H1 (cell line): ENCODE data around the gene KTN1. TPM values are rescaled to one million over a fixed set of nuclear protein-coding genes. Genes with fewer than 3 reads are reported as not detected.

ENCODE experiments used
- CTCF ChIA-PET: fragments of 300-600 bp; sonication (Branson Sonifier 250); formaldehyde crosslinking; loops from one replicate; lab custom pipeline; 2021; ENCODE audit not compliant: partially characterized antibody; lab: Charles Lee
- POLR2A ChIA-PET: fragments of 300-600 bp; sonication (Branson Sonifier 250); formaldehyde crosslinking; loops from one replicate; lab custom pipeline; 2021; ENCODE audit warnings: inconsistent platforms; ENCODE audit not compliant: partially characterized antibody; lab: Charles Lee
- DNase-seq, 2 experiments: peaks; one replicate each; pipeline versions ENCODE4 v3.0.0 to v3.0.0-alpha.2; 2010 to 2022; ENCODE audit warnings: low spot score in 2 of 2, low read depth in 1 of 2, mixed read lengths in 1 of 2
- FAIRE-seq: peaks from 2 replicates; lab custom pipeline; 2011; peaks lifted over from hg19 to GRCh38; lab: Jason Lieb, UNC
- H2AFZ ChIP-seq: 2 replicates; pipeline ENCODE4 v1.8.1; 2012; ENCODE audit warnings: low read length, inconsistent platforms
- H2AK5ac ChIP-seq: 2 replicates; pipeline ENCODE4 v1.6.1; 2013; ENCODE audit warnings: low read depth, low read length
- H2BK120ac ChIP-seq: replicated peaks from 2 replicates; pipeline ENCODE3; 2013; ENCODE audit warnings: low read depth, low read length, inconsistent platforms
- H2BK12ac ChIP-seq: 2 replicates; pipeline ENCODE4 v1.6.1; 2013; ENCODE audit warnings: low read depth, low read length
- H2BK15ac ChIP-seq: 2 replicates; pipeline ENCODE4 v1.6.1; 2013; ENCODE audit warnings: low read length
- H2BK20ac ChIP-seq: 2 replicates; pipeline ENCODE4 v1.6.1; 2013; ENCODE audit warnings: low read length
- H2BK5ac ChIP-seq: 2 replicates; pipeline ENCODE4 v1.6.1; 2013; ENCODE audit warnings: low read depth, low read length
- H3K14ac ChIP-seq: 2 replicates; pipeline ENCODE4 v1.6.1; 2013; ENCODE audit warnings: inconsistent platforms; ENCODE audit not compliant: insufficient read length
- H3K18ac ChIP-seq: 2 replicates; pipeline ENCODE4 v1.6.1; 2013; ENCODE audit warnings: low read length; ENCODE audit errors: extremely low read depth
- H3K23ac ChIP-seq: 2 replicates; pipeline ENCODE4 v1.6.1; 2013; ENCODE audit warnings: inconsistent platforms; ENCODE audit not compliant: insufficient read length
- H3K23me2 ChIP-seq: 2 replicates; pipeline ENCODE4 v1.6.1; 2013; ENCODE audit warnings: low read depth, low read length
- H3K27ac ChIP-seq: 2 replicates; pipeline ENCODE4 v1.6.1; 2011; ENCODE audit warnings: low read depth, low read length, inconsistent platforms
- H3K27me3 ChIP-seq, 4 experiments: replicated peaks in 1 of 4; 1 replicate in 1 of 4; 2 replicates in 3 of 4; pipeline versions ENCODE4 v1.6.1 to v1.8.1; 2011 to 2013; ENCODE audit warnings: low read length in 3 of 4, mild to moderate bottlenecking in 3 of 4, inconsistent platforms in 2 of 4, mixed read lengths in 2 of 4, moderate library complexity in 1 of 4; ENCODE audit not compliant: control insufficient read depth in 3 of 4, insufficient read depth in 3 of 4; ENCODE audit errors: extremely low read depth in 1 of 4
- H3K36me3 ChIP-seq, 4 experiments: 2 replicates each; pipeline versions ENCODE4 v1.6.1 to v1.8.1; 2011 to 2013; ENCODE audit warnings: mild to moderate bottlenecking in 4 of 4, low read length in 3 of 4, moderate library complexity in 2 of 4, control low read depth in 1 of 4, inconsistent platforms in 1 of 4; ENCODE audit not compliant: insufficient read depth in 4 of 4, control insufficient read depth in 2 of 4
- H3K4ac ChIP-seq: replicated peaks from 2 replicates; pipeline ENCODE3; 2013; ENCODE audit warnings: low read length, low read depth, mixed read lengths, inconsistent platforms; ENCODE audit not compliant: insufficient read length
- H3K4me1 ChIP-seq, 4 experiments: replicated peaks in 1 of 4; 1 replicate in 1 of 4; 2 replicates in 3 of 4; pipeline versions ENCODE4 v1.6.1 to v1.8.1; 2011 to 2013; ENCODE audit warnings: low read length in 3 of 4, inconsistent platforms in 2 of 4, mixed read lengths in 1 of 4; ENCODE audit not compliant: insufficient read depth in 4 of 4, control insufficient read depth in 3 of 4
- H3K4me2 ChIP-seq, 2 experiments: 2 replicates each; pipeline versions ENCODE4 v1.6.1 to v1.8.1; 2011 to 2013; ENCODE audit warnings: low read depth in 2 of 2, low read length in 2 of 2, control low read depth in 1 of 2, inconsistent platforms in 1 of 2, mild to moderate bottlenecking in 1 of 2; ENCODE audit not compliant: insufficient read depth in 1 of 2
- H3K4me3 ChIP-seq, 4 experiments: fragments of 200-600, 300-600 bp in 1 of 4; sonication (generic), shearing (Covaris generic), sonication (Bioruptor Twin) in 1 of 4; 2 replicates each; pipeline versions ENCODE4 v1.5.1 to v1.8.1; 2011 to 2016; ENCODE audit warnings: low read length in 4 of 4, low read depth in 3 of 4, control low read depth in 2 of 4, inconsistent platforms in 2 of 4, mild to moderate bottlenecking in 2 of 4, mixed read lengths in 1 of 4, moderate library complexity in 1 of 4; ENCODE audit not compliant: insufficient read depth in 2 of 4; ENCODE audit errors: extremely low read depth in 1 of 4
- H3K56ac ChIP-seq: replicated peaks from 2 replicates; pipeline ENCODE3; 2013; ENCODE audit warnings: low read depth, mild to moderate bottlenecking, mixed read lengths, low read length, inconsistent platforms; ENCODE audit not compliant: insufficient read length
- H3K79me1 ChIP-seq: 2 replicates; pipeline ENCODE4 v1.6.1; 2013; ENCODE audit warnings: low read depth, low read length, control low read depth
- H3K79me2 ChIP-seq, 2 experiments: 2 replicates each; pipeline versions ENCODE4 v1.6.1 to v1.8.1; 2012 to 2013; ENCODE audit warnings: low read length in 2 of 2, mild to moderate bottlenecking in 2 of 2, inconsistent platforms in 1 of 2; ENCODE audit not compliant: insufficient read depth in 2 of 2, control insufficient read depth in 1 of 2
- H3K9ac ChIP-seq, 4 experiments: replicated peaks in 1 of 4; 1 replicate in 1 of 4; 2 replicates in 3 of 4; pipeline versions ENCODE4 v1.6.1 to v1.8.1; 2011 to 2013; ENCODE audit warnings: low read depth in 3 of 4, low read length in 3 of 4, control low read depth in 2 of 4, mild to moderate bottlenecking in 2 of 4, moderate library complexity in 2 of 4, inconsistent platforms in 1 of 4; ENCODE audit errors: extremely low read depth in 1 of 4
- H3K9me3 ChIP-seq, 2 experiments: 2 replicates each; pipeline versions ENCODE4 v1.6.1 to v1.8.1; 2012 to 2013; ENCODE audit warnings: mild to moderate bottlenecking in 2 of 2, moderate library complexity in 2 of 2, control low read depth in 1 of 2, inconsistent platforms in 1 of 2, low read depth in 1 of 2, low read length in 1 of 2, mixed read lengths in 1 of 2; ENCODE audit not compliant: insufficient read depth in 2 of 2
- H4K20me1 ChIP-seq, 2 experiments: replicated peaks in 1 of 2; 2 replicates each; pipeline versions ENCODE3 to v1.8.1; 2011 to 2013; ENCODE audit warnings: inconsistent platforms in 2 of 2, low read length in 2 of 2, mild to moderate bottlenecking in 1 of 2; ENCODE audit not compliant: insufficient read depth in 2 of 2, control insufficient read depth in 1 of 2
- H4K5ac ChIP-seq: 2 replicates; pipeline ENCODE4 v1.6.1; 2013; ENCODE audit warnings: low read length, low read depth, mixed read lengths, inconsistent platforms; ENCODE audit not compliant: insufficient read length
- H4K8ac ChIP-seq: 2 replicates; pipeline ENCODE4 v1.8.0; 2013; ENCODE audit warnings: mild to moderate bottlenecking, moderate library complexity, low read length, inconsistent platforms; ENCODE audit not compliant: insufficient read depth; ENCODE audit errors: extremely low read depth
- H4K91ac ChIP-seq: replicated peaks from 2 replicates; pipeline ENCODE3; 2013; ENCODE audit warnings: low read length, mixed read lengths, inconsistent platforms; ENCODE audit not compliant: insufficient read length
- BRCA1 ChIP-seq: IDR thresholded peaks from 2 replicates; pipeline ENCODE4 v1.6.1; 2012; ENCODE audit warnings: low read depth, low read length, improper control_type of control experiment
- NANOG ChIP-seq: IDR thresholded peaks from 2 replicates; pipeline ENCODE4 v1.6.1; 2011; ENCODE audit warnings: low read length, low read depth, mild to moderate bottlenecking, inconsistent platforms; ENCODE audit not compliant: insufficient read depth, poor library complexity, severe bottlenecking
- SP1 ChIP-seq: IDR thresholded peaks from 2 replicates; pipeline ENCODE4 v1.6.1; 2011; ENCODE audit warnings: low read depth, low read length
- polyA plus RNA-seq, 7 experiments: library from polyadenylated mRNA; depleted of rRNA in 3 of 7; stranded (reverse) in 5 of 7; unstranded in 2 of 7; fragments of >200 nt in 5 of 7; fragments of 200-250 nt in 2 of 7; gene quantifications; 1 replicate in 5 of 7; 2 replicates in 1 of 7; 4 replicates in 1 of 7; pipeline versions ENCODE4 v1.2.1 to v1.2.3, GENCODE V29; 2011 to 2013; ENCODE audit warnings: missing spikeins in 2 of 7, mixed read lengths in 2 of 7
- total RNA-seq: library from RNA; stranded (reverse); fragmentation: NEBNext Ultra II Directional; extraction: Animal tissue kit (Norgen Biotek cat#: 25700); gene quantifications from 2 replicates; pipeline ENCODE4 v1.2.1, GENCODE V29; 2021

Gene KTN1
- total and polyA plus RNA-seq, 2 of the 8 experiments (the other 6 are each of a cell fraction or from before 2014, with no cell fraction given), result 15.4 to 151 TPM

DNA sequence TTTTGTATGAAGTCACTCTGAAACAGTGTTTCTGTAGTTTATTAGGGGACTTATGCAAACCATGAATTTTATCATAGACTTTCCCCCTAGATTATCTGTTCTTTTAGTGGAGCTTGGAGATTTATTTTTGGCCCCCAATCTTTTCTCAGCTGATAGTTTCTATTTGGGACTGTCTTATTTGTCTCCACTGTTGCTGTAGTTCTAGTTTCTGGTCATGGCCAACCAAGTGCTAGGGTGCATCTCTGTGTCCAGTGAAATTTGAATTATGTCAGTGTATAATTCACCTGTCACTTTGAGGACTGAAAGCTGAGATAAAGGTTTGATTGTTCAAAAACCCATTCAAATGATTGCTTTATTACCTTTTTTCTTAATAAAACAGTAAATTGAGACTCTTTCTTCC lies 61.3 kb downstream of the KTN1 start:
- ChIA-PET CTCF (interaction anchor here (1.1 to 2.4 kb wide), 5 partner anchors 90 to 212 kb away, joined by 3 to 7 read pairs (median 3); no protein-coding TSS in a partner anchor), POLR2A (interaction anchor here (1.0 kb wide), 1 partner anchor 201 kb away, joined by 3 read pairs; the partner anchor contains the start of gene TBPL2)
- H3K23me2 ChIP-seq, result no peaks in the 10 kb centered on the region
- H3K4me2 ChIP-seq, result no peak overlapping the region
- no peak overlapping the region; a peak in 1 of 8 replicates for H3K4me3 ChIP-seq
- no peak overlapping the region for H3K56ac ChIP-seq
- H3K23ac ChIP-seq, result no peak overlapping the region
- no peak overlapping the region for H2BK12ac ChIP-seq
- H3K9me3 ChIP-seq, result no peaks in the 10 kb centered on the region
- H4K8ac ChIP-seq, result no peak overlapping the region
- H3K79me1 ChIP-seq, result no peaks in the 10 kb centered on the region
- no peak overlapping the region for H2BK5ac ChIP-seq
- H3K4ac ChIP-seq, result no peak overlapping the region
- no peak overlapping the region for H2BK20ac ChIP-seq
- H3K14ac ChIP-seq, result no peak overlapping the region
- peaks cover 0 to 55% (median 9%) of the 10 kb centered on the region in 4 experiments; a peak in 6 of 8 replicates for H3K36me3 ChIP-seq
- H2AK5ac ChIP-seq, result no peak overlapping the region
- no peaks in the 10 kb centered on the region for H3K79me2 ChIP-seq
- no peak overlapping the region for H2BK120ac ChIP-seq
- H3K9ac ChIP-seq, result no peak overlapping the region
- peaks cover 0 to 3% of the 10 kb centered on the region in 2 experiments for H4K20me1 ChIP-seq
- H4K5ac ChIP-seq, result no peak overlapping the region
- FAIRE-seq (no peak), DNase-seq (no peak)
- H3K27ac ChIP-seq, result no peak overlapping the region
- no peaks in the 10 kb centered on the region for H3K27me3 ChIP-seq
- H3K4me1 ChIP-seq, result peaks cover 0 to 7% (median under 1%) of the 10 kb centered on the region in 4 experiments; a peak in 2 of 7 replicates
- H4K91ac ChIP-seq, result no peak overlapping the region
- H3K18ac ChIP-seq, result no peak overlapping the region
- H2AFZ ChIP-seq, result no peak overlapping the region
- no peak overlapping the region for H2BK15ac ChIP-seq
- TF ChIP-seq BRCA1, result no peak
- no peak for TF ChIP-seq NANOG
- no peak for TF ChIP-seq SP1
